HepG2 (cell line): ENCODE results near the gene SAPCD1. TPM values are rescaled to one million over a fixed set of nuclear protein-coding genes. Genes with fewer than 3 reads are reported as not detected.
A peak's percentile ranks its signal among the peaks of the same experiment; 100 is the strongest.
"Not testable (repeated sequence)": the region's sequence is repeated elsewhere in the genome, so short reads cannot be mapped to it uniquely, and the experiment has no call there.

Experiments
- ERF ChIP-seq: IDR thresholded peaks from 2 replicates; pipeline ENCODE4 v1.6.1; 2018; ENCODE audit warnings: missing biosample characterization, missing genetic modification reagents
- FOXA1 ChIP-seq, 2 experiments: fragments of 450-650 bp in 1 of 2; sonication (generic) in 1 of 2; formaldehyde crosslinking in 1 of 2; IDR thresholded peaks; 2 replicates each; pipeline versions ENCODE4 v1.4.0 to v1.6.1; 2016 to 2020; ENCODE audit warnings: missing genetic modification reagents in 1 of 2
- FOXA3 ChIP-seq: IDR thresholded peaks from 2 replicates; pipeline ENCODE4 v1.6.1; 2016; ENCODE audit warnings: missing genetic modification reagents, missing compliant biosample characterization
- FOXK1 ChIP-seq: sonication (generic); formaldehyde crosslinking; IDR thresholded peaks from 2 replicates; pipeline ENCODE4 v1.4.0; 2020; ENCODE audit warnings: low read depth, missing genetic modification reagents, borderline replicate concordance
- FOXK2 ChIP-seq: fragments of 450-650 bp; IDR thresholded peaks from 2 replicates; pipeline ENCODE4 v1.6.1; 2016
- FOXO1 ChIP-seq: sonication (generic); formaldehyde crosslinking; IDR thresholded peaks from 2 replicates; pipeline ENCODE4 v1.4.0; 2020; ENCODE audit warnings: missing genetic modification reagents
- GFI1 ChIP-seq: sonication (generic); formaldehyde crosslinking; IDR thresholded peaks from 2 replicates; pipeline ENCODE4 v1.5.0; 2020; ENCODE audit warnings: missing genetic modification reagents, mild to moderate bottlenecking, borderline replicate concordance
- NR2F1 ChIP-seq, 2 experiments: fragments of 450-650 bp in 1 of 2; formaldehyde crosslinking in 1 of 2; IDR thresholded peaks; 2 replicates each; pipeline versions ENCODE4 v1.5.0 to v1.6.1; 2016 to 2020; ENCODE audit warnings: mild to moderate bottlenecking in 1 of 2, missing compliant biosample characterization in 1 of 2, missing genetic modification reagents in 1 of 2, moderate library complexity in 1 of 2
- RXRA ChIP-seq: sonication (generic); formaldehyde crosslinking; IDR thresholded peaks from 2 replicates; pipeline ENCODE4 v1.5.1; 2020; ENCODE audit warnings: missing genetic modification reagents
- RXRB ChIP-seq: IDR thresholded peaks from 2 replicates; pipeline ENCODE4 v1.6.1; 2016; ENCODE audit warnings: borderline replicate concordance, missing genetic modification reagents, missing compliant biosample characterization
- SMAD3 ChIP-seq: sonication (generic); formaldehyde crosslinking; IDR thresholded peaks from 2 replicates; pipeline ENCODE4 v1.4.0; 2020; ENCODE audit warnings: missing genetic modification reagents
- SOX13 ChIP-seq, 3 experiments: fragments of 450-650 bp in 1 of 3; sonication (generic) in 1 of 3; formaldehyde crosslinking in 1 of 3; IDR thresholded peaks in 2 of 3; conservative IDR thresholded peaks in 1 of 3; 2 replicates each; pipeline versions ENCODE4 v1.5.0 to v1.6.1; 2016 to 2020; ENCODE audit warnings: antibody characterized with exemption in 1 of 3, mild to moderate bottlenecking in 1 of 3, missing compliant biosample characterization in 1 of 3, missing genetic modification reagents in 1 of 3, moderate library complexity in 1 of 3
- ZNF292 ChIP-seq: sonication (generic); formaldehyde crosslinking; IDR thresholded peaks from 2 replicates; pipeline ENCODE4 v1.8.1; 2022; ENCODE audit warnings: mild to moderate bottlenecking, low read depth, missing genetic modification reagents, borderline replicate concordance
- ZNF460 ChIP-seq: sonication (generic); formaldehyde crosslinking; IDR thresholded peaks from 2 replicates; pipeline ENCODE4 v1.5.1; 2020; ENCODE audit warnings: missing genetic modification reagents, mild to moderate bottlenecking, borderline replicate concordance
- ZNF543 ChIP-seq: sonication (generic); formaldehyde crosslinking; IDR thresholded peaks from 2 replicates; pipeline ENCODE4 v1.4.0; 2020; ENCODE audit warnings: mild to moderate bottlenecking, missing genetic modification reagents
- polyA plus RNA-seq, 8 experiments: library from polyadenylated mRNA; depleted of rRNA in 3 of 8; stranded (reverse) in 7 of 8; unstranded in 1 of 8; fragments of >200 nt; fragmentation: Illumina TruSeq in 4 of 8; extraction: Trizol in 4 of 8; gene quantifications; 2 replicates each; pipeline versions ENCODE4 v1.2.1 to v1.2.3, GENCODE V29; 2011 to 2016; ENCODE audit warnings: low read depth in 4 of 8, missing spikeins in 1 of 8, mixed read lengths in 1 of 8; ENCODE audit not compliant: insufficient read depth in 1 of 8
- total RNA-seq, 5 experiments: library from RNA; depleted of rRNA; stranded (reverse); fragments of >200 nt; fragmentation: Illumina TruSeq; extraction: Trizol; gene quantifications; 2 replicates each; pipeline ENCODE4 v1.2.3, GENCODE V29; 2016; ENCODE audit warnings: low read depth in 1 of 5
- TF ChIP-seq, protein P1 (sequence below): sonication (generic); formaldehyde crosslinking; IDR thresholded peaks from 2 replicates; pipeline ENCODE4 v1.4.0; 2020; ENCODE audit warnings: mild to moderate bottlenecking, missing genetic modification reagents, borderline replicate concordance
- TF ChIP-seq, protein P2 (sequence below): sonication (generic); formaldehyde crosslinking; IDR thresholded peaks from 2 replicates; pipeline ENCODE4 v1.4.0; 2020; ENCODE audit warnings: missing genetic modification reagents, borderline replicate concordance
- TF ChIP-seq, protein P3 (sequence below): sonication (generic); formaldehyde crosslinking; IDR thresholded peaks from 2 replicates; pipeline ENCODE4 v1.5.0; 2020; ENCODE audit warnings: mild to moderate bottlenecking, missing genetic modification reagents, borderline replicate concordance

Gene SAPCD1
- total and polyA plus RNA-seq, 2 of the 13 experiments (the other 11 are each of a cell fraction or from before 2014, with no cell fraction given), result 2.5 to 3.9 TPM

DNA sequence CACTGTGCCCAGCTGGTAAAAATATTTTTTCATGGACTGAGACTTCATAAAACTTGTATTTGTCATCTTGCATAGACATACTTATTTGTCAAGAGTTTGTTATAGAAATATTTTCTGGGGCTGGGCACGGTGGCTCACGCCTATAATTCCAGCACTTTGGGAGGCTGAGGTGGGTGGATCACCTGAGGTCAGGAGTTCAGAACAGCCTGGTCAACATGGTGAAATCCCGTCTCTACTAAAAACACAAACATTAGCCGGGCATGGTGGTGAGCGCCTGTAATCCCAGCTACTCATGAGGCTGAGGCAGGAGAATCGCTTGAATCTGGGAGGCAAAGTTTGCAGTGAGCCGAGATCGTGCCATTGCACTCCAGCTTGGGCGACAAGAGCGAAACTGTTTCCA, 46.1 kb downstream of the SAPCD1 start (continued):
- TF ChIP-seq, protein P1, sequence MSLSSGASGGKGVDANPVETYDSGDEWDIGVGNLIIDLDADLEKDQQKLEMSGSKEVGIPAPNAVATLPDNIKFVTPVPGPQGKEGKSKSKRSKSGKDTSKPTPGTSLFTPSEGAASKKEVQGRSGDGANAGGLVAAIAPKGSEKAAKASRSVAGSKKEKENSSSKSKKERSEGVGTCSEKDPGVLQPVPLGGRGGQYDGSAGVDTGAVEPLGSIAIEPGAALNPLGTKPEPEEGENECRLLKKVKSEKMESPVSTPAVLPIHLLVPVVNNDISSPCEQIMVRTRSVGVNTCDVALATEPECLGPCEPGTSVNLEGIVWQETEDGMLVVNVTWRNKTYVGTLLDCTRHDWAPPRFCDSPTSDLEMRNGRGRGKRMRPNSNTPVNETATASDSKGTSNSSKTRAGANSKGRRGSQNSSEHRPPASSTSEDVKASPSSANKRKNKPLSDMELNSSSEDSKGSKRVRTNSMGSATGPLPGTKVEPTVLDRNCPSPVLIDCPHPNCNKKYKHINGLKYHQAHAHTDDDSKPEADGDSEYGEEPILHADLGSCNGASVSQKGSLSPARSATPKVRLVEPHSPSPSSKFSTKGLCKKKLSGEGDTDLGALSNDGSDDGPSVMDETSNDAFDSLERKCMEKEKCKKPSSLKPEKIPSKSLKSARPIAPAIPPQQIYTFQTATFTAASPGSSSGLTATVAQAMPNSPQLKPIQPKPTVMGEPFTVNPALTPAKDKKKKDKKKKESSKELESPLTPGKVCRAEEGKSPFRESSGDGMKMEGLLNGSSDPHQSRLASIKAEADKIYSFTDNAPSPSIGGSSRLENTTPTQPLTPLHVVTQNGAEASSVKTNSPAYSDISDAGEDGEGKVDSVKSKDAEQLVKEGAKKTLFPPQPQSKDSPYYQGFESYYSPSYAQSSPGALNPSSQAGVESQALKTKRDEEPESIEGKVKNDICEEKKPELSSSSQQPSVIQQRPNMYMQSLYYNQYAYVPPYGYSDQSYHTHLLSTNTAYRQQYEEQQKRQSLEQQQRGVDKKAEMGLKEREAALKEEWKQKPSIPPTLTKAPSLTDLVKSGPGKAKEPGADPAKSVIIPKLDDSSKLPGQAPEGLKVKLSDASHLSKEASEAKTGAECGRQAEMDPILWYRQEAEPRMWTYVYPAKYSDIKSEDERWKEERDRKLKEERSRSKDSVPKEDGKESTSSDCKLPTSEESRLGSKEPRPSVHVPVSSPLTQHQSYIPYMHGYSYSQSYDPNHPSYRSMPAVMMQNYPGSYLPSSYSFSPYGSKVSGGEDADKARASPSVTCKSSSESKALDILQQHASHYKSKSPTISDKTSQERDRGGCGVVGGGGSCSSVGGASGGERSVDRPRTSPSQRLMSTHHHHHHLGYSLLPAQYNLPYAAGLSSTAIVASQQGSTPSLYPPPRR (CRISPR knock-in tag), result peak; percentile 51; the same call in 1 of the 2 replicates
- TF ChIP-seq FOXA1, SOX13 (IDR thresholded peaks at IDR 0.05): not testable (repeated sequence)
- TF ChIP-seq FOXA1 (CRISPR knock-in tag; IDR thresholded peaks at IDR 0.05) (peak; percentile 69), ZNF292 (CRISPR knock-in tag) (peak; percentile 45; the same call in 1 of the 2 replicates), FOXO1 (CRISPR knock-in tag) (peak; percentile 51; the same call in 1 of the 2 replicates), ZNF543 (CRISPR knock-in tag) (0 out of 2 replicates have a peak, but pooled peaks have one; percentile 43), RXRA (CRISPR knock-in tag) (peak; percentile 90), RXRB (CRISPR knock-in tag) (peak; percentile 67), SOX13 (CRISPR knock-in tag; conservative IDR thresholded peaks at IDR 0.05 in 1 of 2, IDR thresholded peaks at IDR 0.05 in 1 of 2) (peak in 1 of 2 experiments; percentile 27; a peak in 1 of 4 replicates), FOXK2 (peak; percentile 49; the same call in 1 of the 2 replicates), GFI1 (peak; percentile 44; the same call in 1 of the 2 replicates), ERF (0 out of 2 replicates have a peak, but pooled peaks have one; percentile 21), ZNF460 (CRISPR knock-in tag) (peak; percentile 71; the same call in 1 of the 2 replicates), FOXA3 (CRISPR knock-in tag) (peak; percentile 39), FOXK1 (CRISPR knock-in tag) (peak; percentile 51; the same call in 1 of the 2 replicates), NR2F1 (CRISPR knock-in tag; IDR thresholded peaks at IDR 0.05) (peak; percentile 66 to 68; a peak in 2 of 4 replicates), SMAD3 (CRISPR knock-in tag) (0 out of 2 replicates have a peak, but pooled peaks have one; percentile 17)
- TF ChIP-seq, protein P2, sequence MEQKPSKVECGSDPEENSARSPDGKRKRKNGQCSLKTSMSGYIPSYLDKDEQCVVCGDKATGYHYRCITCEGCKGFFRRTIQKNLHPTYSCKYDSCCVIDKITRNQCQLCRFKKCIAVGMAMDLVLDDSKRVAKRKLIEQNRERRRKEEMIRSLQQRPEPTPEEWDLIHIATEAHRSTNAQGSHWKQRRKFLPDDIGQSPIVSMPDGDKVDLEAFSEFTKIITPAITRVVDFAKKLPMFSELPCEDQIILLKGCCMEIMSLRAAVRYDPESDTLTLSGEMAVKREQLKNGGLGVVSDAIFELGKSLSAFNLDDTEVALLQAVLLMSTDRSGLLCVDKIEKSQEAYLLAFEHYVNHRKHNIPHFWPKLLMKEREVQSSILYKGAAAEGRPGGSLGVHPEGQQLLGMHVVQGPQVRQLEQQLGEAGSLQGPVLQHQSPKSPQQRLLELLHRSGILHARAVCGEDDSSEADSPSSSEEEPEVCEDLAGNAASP, result peak; percentile 68; the same call in 1 of the 2 replicates
- TF ChIP-seq, protein P3, sequence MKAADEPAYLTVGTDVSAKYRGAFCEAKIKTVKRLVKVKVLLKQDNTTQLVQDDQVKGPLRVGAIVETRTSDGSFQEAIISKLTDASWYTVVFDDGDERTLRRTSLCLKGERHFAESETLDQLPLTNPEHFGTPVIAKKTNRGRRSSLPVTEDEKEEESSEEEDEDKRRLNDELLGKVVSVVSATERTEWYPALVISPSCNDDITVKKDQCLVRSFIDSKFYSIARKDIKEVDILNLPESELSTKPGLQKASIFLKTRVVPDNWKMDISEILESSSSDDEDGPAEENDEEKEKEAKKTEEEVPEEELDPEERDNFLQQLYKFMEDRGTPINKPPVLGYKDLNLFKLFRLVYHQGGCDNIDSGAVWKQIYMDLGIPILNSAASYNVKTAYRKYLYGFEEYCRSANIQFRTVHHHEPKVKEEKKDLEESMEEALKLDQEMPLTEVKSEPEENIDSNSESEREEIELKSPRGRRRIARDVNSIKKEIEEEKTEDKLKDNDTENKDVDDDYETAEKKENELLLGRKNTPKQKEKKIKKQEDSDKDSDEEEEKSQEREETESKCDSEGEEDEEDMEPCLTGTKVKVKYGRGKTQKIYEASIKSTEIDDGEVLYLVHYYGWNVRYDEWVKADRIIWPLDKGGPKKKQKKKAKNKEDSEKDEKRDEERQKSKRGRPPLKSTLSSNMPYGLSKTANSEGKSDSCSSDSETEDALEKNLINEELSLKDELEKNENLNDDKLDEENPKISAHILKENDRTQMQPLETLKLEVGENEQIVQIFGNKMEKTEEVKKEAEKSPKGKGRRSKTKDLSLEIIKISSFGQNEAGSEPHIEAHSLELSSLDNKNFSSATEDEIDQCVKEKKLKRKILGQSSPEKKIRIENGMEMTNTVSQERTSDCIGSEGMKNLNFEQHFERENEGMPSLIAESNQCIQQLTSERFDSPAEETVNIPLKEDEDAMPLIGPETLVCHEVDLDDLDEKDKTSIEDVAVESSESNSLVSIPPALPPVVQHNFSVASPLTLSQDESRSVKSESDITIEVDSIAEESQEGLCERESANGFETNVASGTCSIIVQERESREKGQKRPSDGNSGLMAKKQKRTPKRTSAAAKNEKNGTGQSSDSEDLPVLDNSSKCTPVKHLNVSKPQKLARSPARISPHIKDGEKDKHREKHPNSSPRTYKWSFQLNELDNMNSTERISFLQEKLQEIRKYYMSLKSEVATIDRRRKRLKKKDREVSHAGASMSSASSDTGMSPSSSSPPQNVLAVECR, result peak; percentile 17; the same call in 1 of the 2 replicates
